ENCODE data around the gene LAMTOR2.

DNA sequence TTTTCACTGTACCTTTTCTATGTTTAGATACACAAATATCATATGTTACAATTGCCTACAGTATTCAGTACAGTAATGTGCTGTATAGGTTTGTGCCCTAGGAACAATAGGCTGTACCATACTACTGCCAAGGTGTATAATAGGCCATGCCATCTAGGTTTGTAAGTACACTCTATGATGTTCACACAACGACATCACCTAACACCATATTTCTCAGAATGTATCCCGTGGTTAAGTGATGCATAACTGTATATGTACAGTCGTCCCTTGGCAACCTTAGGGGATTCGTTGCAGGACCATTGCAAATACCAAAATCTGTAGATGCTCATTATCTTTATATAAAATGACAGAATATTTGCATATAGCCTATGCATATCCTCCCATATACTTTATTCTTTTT, 28.0 kb upstream of the LAMTOR2 start:
- TF ChIP-seq CTCF (optimal IDR thresholded peaks at IDR 0.05 in 1 of 3, IDR thresholded peaks at IDR 0.05 in 1 of 3, conservative IDR thresholded peaks at IDR 0.05 in 1 of 3; ENCODE audit: extremely low read depth in 1 of 3, insufficient read depth in 2 of 3, low read length in 3 of 3) (no peak), EZH2 (IDR thresholded peaks at IDR 0.05; ENCODE audit: low read length) (no peak)

All from keratinocyte (primary cell).